H9 (cell line): ENCODE data around the gene RAET1G. TPM values are rescaled to one million over a fixed set of nuclear protein-coding genes. Genes with fewer than 3 reads are reported as not detected.

Experiments used
- DNase-seq: peaks from one replicate; pipeline ENCODE4 v3.0.0-alpha.2; 2017
- H2AFZ ChIP-seq: one replicate; pipeline ENCODE4 v1.6.1; 2013; ENCODE audit warnings: mild to moderate bottlenecking, low read length, control low read depth, moderate library complexity
- H2AK5ac ChIP-seq: 2 replicates; pipeline ENCODE4 v1.6.1; 2013; ENCODE audit warnings: low read length, control low read depth, mixed read lengths; ENCODE audit not compliant: insufficient read length
- H2BK120ac ChIP-seq: one replicate; pipeline ENCODE4 v1.6.1; 2013; ENCODE audit warnings: low read depth, mild to moderate bottlenecking, low read length, control low read depth, inconsistent platforms; ENCODE audit not compliant: poor library complexity, severe bottlenecking
- H2BK12ac ChIP-seq: 2 replicates; pipeline ENCODE4 v1.6.1; 2013; ENCODE audit warnings: low read length, control low read depth, mixed read lengths, low read depth; ENCODE audit not compliant: insufficient read length
- H2BK15ac ChIP-seq: 2 replicates; pipeline ENCODE4 v1.6.1; 2013; ENCODE audit warnings: low read depth, low read length, control low read depth
- H2BK20ac ChIP-seq: one replicate; pipeline ENCODE4 v1.6.1; 2013; ENCODE audit warnings: low read depth, mild to moderate bottlenecking, low read length, control low read depth, inconsistent platforms; ENCODE audit not compliant: poor library complexity, severe bottlenecking
- H2BK5ac ChIP-seq: 2 replicates; pipeline ENCODE4 v1.6.1; 2013; ENCODE audit warnings: low read length, control low read depth, mixed read lengths; ENCODE audit not compliant: insufficient read length
- H3K14ac ChIP-seq: 2 replicates; pipeline ENCODE4 v1.6.1; 2013; ENCODE audit warnings: low read length, control low read depth; ENCODE audit not compliant: insufficient read depth
- H3K18ac ChIP-seq: 2 replicates; pipeline ENCODE4 v1.6.1; 2013; ENCODE audit warnings: low read depth, mild to moderate bottlenecking, mixed read lengths, low read length, control low read depth; ENCODE audit not compliant: insufficient read length
- H3K23ac ChIP-seq: 2 replicates; pipeline ENCODE4 v1.6.1; 2013; ENCODE audit warnings: low read length, control low read depth, mixed read lengths, low read depth; ENCODE audit not compliant: insufficient read length
- H3K23me2 ChIP-seq: 2 replicates; pipeline ENCODE4 v1.6.1; 2013; ENCODE audit warnings: low read depth, mild to moderate bottlenecking, mixed read lengths, low read length, control low read depth; ENCODE audit not compliant: insufficient read length, poor library complexity, severe bottlenecking
- H3K27ac ChIP-seq: 2 replicates; pipeline ENCODE4 v1.5.1; 2013; ENCODE audit warnings: low read length, control low read depth, mixed read lengths, low read depth; ENCODE audit not compliant: insufficient read length
- H3K27me3 ChIP-seq: 2 replicates; pipeline ENCODE4 v1.6.1; 2013; ENCODE audit warnings: low read length, control low read depth, inconsistent platforms; ENCODE audit not compliant: insufficient read depth
- H3K4ac ChIP-seq: 2 replicates; pipeline ENCODE4 v1.6.1; 2013; ENCODE audit warnings: low read depth, mild to moderate bottlenecking, control low read depth, inconsistent platforms, low read length, moderate library complexity
- H3K4me1 ChIP-seq: 2 replicates; pipeline ENCODE4 v1.6.1; 2013; ENCODE audit warnings: low read length, control low read depth, inconsistent platforms; ENCODE audit not compliant: insufficient read depth
- H3K4me2 ChIP-seq: 2 replicates; pipeline ENCODE4 v1.6.1; 2013; ENCODE audit warnings: low read length, control low read depth, mixed read lengths; ENCODE audit not compliant: insufficient read length, insufficient read depth
- H3K56ac ChIP-seq: 2 replicates; pipeline ENCODE4 v1.6.1; 2013; ENCODE audit warnings: low read depth, mild to moderate bottlenecking, mixed read lengths, low read length, control low read depth; ENCODE audit not compliant: insufficient read length
- H3K79me1 ChIP-seq: 2 replicates; pipeline ENCODE4 v1.6.1; 2013; ENCODE audit warnings: low read depth, mild to moderate bottlenecking, moderate library complexity, low read length, control low read depth, inconsistent platforms; ENCODE audit not compliant: insufficient read depth, poor library complexity, severe bottlenecking
- H3K79me2 ChIP-seq: 2 replicates; pipeline ENCODE4 v1.6.1; 2013; ENCODE audit warnings: low read length, control low read depth, inconsistent platforms; ENCODE audit not compliant: insufficient read depth
- H3K9ac ChIP-seq: 2 replicates; pipeline ENCODE4 v1.6.1; 2013; ENCODE audit warnings: low read length, control low read depth, mixed read lengths; ENCODE audit not compliant: insufficient read length; ENCODE audit errors: extremely low read depth
- H3K9me3 ChIP-seq: one replicate; pipeline ENCODE4 v1.6.1; 2013; ENCODE audit warnings: low read depth, low read length, inconsistent platforms; ENCODE audit not compliant: control insufficient read depth
- H3T11ph ChIP-seq: one replicate; pipeline ENCODE4 v1.6.1; 2013; ENCODE audit warnings: mild to moderate bottlenecking, low read length, control low read depth, inconsistent platforms
- H4K20me1 ChIP-seq: one replicate; pipeline ENCODE4 v1.6.1; 2013; ENCODE audit not compliant: control insufficient read depth, insufficient read length, insufficient read depth
- H4K5ac ChIP-seq: 2 replicates; pipeline ENCODE4 v1.6.1; 2013; ENCODE audit warnings: low read depth, mild to moderate bottlenecking, mixed read lengths, low read length, control low read depth; ENCODE audit not compliant: insufficient read length
- H4K8ac ChIP-seq: replicated peaks from 2 replicates; pipeline ENCODE4 v1.6.1; 2013; ENCODE audit warnings: low read length, control low read depth, mixed read lengths, low read depth; ENCODE audit not compliant: insufficient read length
- H4K91ac ChIP-seq: 2 replicates; pipeline ENCODE4 v1.6.1; 2013; ENCODE audit warnings: low read depth, mild to moderate bottlenecking, moderate library complexity, mixed read lengths, low read length, control low read depth; ENCODE audit not compliant: insufficient read length
- H3K27ac Mint-ChIP-seq, 3 experiments: 2 replicates in 2 of 3; 3 replicates in 1 of 3; pipeline ENCODE4 v1.8.0; 2020 to 2021; ENCODE audit warnings: mixed read lengths in 3 of 3, mild to moderate bottlenecking in 1 of 3, moderate library complexity in 1 of 3
- H3K27me3 Mint-ChIP-seq: 2 replicates; pipeline ENCODE4 v1.8.0; 2021; ENCODE audit warnings: low read depth, mild to moderate bottlenecking, moderate library complexity, mixed read lengths
- H3K36me3 Mint-ChIP-seq, 3 experiments: 2 replicates in 2 of 3; 3 replicates in 1 of 3; pipeline ENCODE4 v1.8.0; 2020 to 2021; ENCODE audit warnings: low read depth in 3 of 3, mixed read lengths in 3 of 3; ENCODE audit not compliant: insufficient read depth in 1 of 3
- H3K4me1 Mint-ChIP-seq, 2 experiments: 2 replicates each; pipeline ENCODE4 v1.8.0; 2020; ENCODE audit warnings: mixed read lengths in 2 of 2
- H3K4me3 Mint-ChIP-seq, 2 experiments: 2 replicates in 1 of 2; 3 replicates in 1 of 2; pipeline ENCODE4 v1.8.0; 2020 to 2021; ENCODE audit warnings: mild to moderate bottlenecking in 2 of 2, mixed read lengths in 2 of 2, moderate library complexity in 1 of 2
- H3K9me3 Mint-ChIP-seq, 2 experiments: 2 replicates in 1 of 2; 3 replicates in 1 of 2; pipeline ENCODE4 v1.8.0; 2020; ENCODE audit warnings: mild to moderate bottlenecking in 2 of 2, mixed read lengths in 2 of 2, moderate library complexity in 1 of 2
- CTCF ChIP-seq: fragments of 200-600 bp; sonication (generic); conservative IDR thresholded peaks from 3 replicates; pipeline ENCODE4 v1.8.0; 2021; ENCODE audit warnings: antibody characterized with exemption, mild to moderate bottlenecking
- WGBS: extraction: QIAGEN DNeasy Blood & Tissue Kit; methylation state at CpG from one replicate; pipeline ENCODE4 v1.1.7; 2013; ENCODE audit warnings: missing lambda C conversion rate, low lambda C conversion rate, mixed read lengths; ENCODE audit not compliant: insufficient read length; ENCODE audit errors: extremely low coverage; 5-methylcytosine and 5-hydroxymethylcytosine counted together
- total RNA-seq: library from RNA; stranded (reverse); gene quantifications from 2 replicates; pipeline ENCODE4 v1.2.1, GENCODE V29; 2021

The RAET1G gene
- total RNA-seq, 1 experiment from 2014 or later, result not detected

GRCh38 chr6:149935246-149935645 is 12.3 kb upstream of the RAET1G start:
- Histone ChIP-seq H3K56ac (no peak overlapping the region), H3K27me3 (peaks cover 52% of the 10 kb centered on the region)
- peaks cover 97% of the 10 kb centered on the region for H3K27me3 Mint-ChIP-seq

More at GRCh38 chr6:149935246-149935645, 12.3 kb upstream of the RAET1G start:
- no peak overlapping the region; a peak in 1 of 7 replicates for H3K27ac Mint-ChIP-seq
- Histone ChIP-seq H4K8ac (no peak overlapping the region), H4K5ac (no peak overlapping the region), H2BK120ac (no peak overlapping the region), H2BK20ac (no peak overlapping the region), H3K18ac (no peak overlapping the region), H2BK15ac (no peak overlapping the region), H3K79me2 (no peaks in the 10 kb centered on the region), H3K9me3 (no peaks in the 10 kb centered on the region), H4K20me1 (no peaks in the 10 kb centered on the region), H3K23ac (no peak overlapping the region), H4K91ac (no peak overlapping the region), H2BK12ac (no peak overlapping the region), H2BK5ac (no peak overlapping the region), H3K4me2 (no peak overlapping the region), H3K14ac (no peak overlapping the region), H3K27ac (no peak overlapping the region), H3K4me1 (no peaks in the 10 kb centered on the region), H2AK5ac (no peak overlapping the region), H3K9ac (no peak overlapping the region), H2AFZ (no peak overlapping the region), H3K23me2 (peaks cover 6% of the 10 kb centered on the region), H3K4ac (no peak overlapping the region), H3T11ph (no peak overlapping the region), H3K79me1 (no peaks in the 10 kb centered on the region)
- peaks cover 0 to 4% (median 3%) of the 10 kb centered on the region in 3 experiments; a peak in 3 of 7 replicates for H3K36me3 Mint-ChIP-seq
- peaks cover 0 to 5% of the 10 kb centered on the region in 2 experiments; a peak in 1 of 5 replicates for H3K9me3 Mint-ChIP-seq
- H3K4me3 Mint-ChIP-seq, result no peak overlapping the region
- H3K4me1 Mint-ChIP-seq, result peaks cover 6 to 8% of the 10 kb centered on the region in 2 experiments
- DNase-seq, result no peak
- WGBS, result no CpG with 5 or more reads among the region's 4 CpGs
- TF ChIP-seq CTCF, result no peak
